Measurements from ENCODE around the gene UBE2Q2. TPM values are rescaled to one million over a fixed set of nuclear protein-coding genes. Genes with fewer than 3 reads are reported as not detected.

The UBE2Q2 gene
- polyA plus RNA-seq, 3 donors = 13.6 to 22.1 (median 20.9) TPM

DNA sequence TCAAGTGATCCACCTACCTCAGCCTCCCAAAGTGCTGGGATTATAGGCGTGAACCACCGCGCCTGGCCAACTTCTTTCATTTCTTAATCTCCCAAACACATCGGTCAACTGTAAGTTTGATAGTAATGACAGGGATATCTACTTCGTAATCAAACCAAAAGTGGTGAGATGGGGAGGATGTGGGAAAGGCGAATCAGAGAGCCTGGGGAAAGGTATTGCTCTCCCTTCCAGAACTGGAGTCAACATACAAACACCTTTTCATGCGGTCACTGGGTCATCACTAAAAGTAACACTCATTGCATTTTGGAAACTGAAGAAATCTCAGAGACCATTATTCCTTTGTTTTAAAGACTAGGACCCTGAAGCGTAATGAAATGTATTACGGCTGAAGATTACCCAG lies 14.8 kb upstream of the UBE2Q2 start:
- Mint-ChIP-seq H3K36me3 (no peaks in the 10 kb centered on the region), H3K4me1 (peaks cover 8% of the 10 kb centered on the region), H3K27me3 (ENCODE audit: low read depth in 3 of 3) (peaks cover 0 to 2% (median 2%) of the 10 kb centered on the region in 3 donors), H3K27ac (peak overlapping the region in 1 of 7 donors; percentile 41), H3K4me3 (no peak overlapping the region), H3K9me3 (no peaks in the 10 kb centered on the region)
- Histone ChIP-seq H3K79me2 (ENCODE audit: insufficient read depth, low read length) (no peaks in the 10 kb centered on the region), H3K4me1 (ENCODE audit: control insufficient read depth in 1 of 2, insufficient read depth in 2 of 2, low read length in 2 of 2) (no peaks in the 10 kb centered on the region), H3K9me3 (replicated peaks in 1 of 2; ENCODE audit: control insufficient read depth in 1 of 2, insufficient read depth in 1 of 2, low read length in 2 of 2) (no peaks in the 10 kb centered on the region), H3K4me2 (replicated peaks; ENCODE audit: extremely low read depth, low read length, poor library complexity, severe bottlenecking) (no peak overlapping the region), H3K4me3 (replicated peaks in 1 of 3; ENCODE audit: low read depth in 2 of 3, low read length in 3 of 3) (no peak overlapping the region), H3K36me3 (replicated peaks in 1 of 2; ENCODE audit: control insufficient read depth in 1 of 2, insufficient read depth in 2 of 2, low read length in 2 of 2) (no peaks in the 10 kb centered on the region), H3K27ac (ENCODE audit: low read depth in 1 of 2, low read length in 2 of 2) (no peak overlapping the region), H3K27me3 (ENCODE audit: control insufficient read depth in 2 of 2, insufficient read depth in 2 of 2, low read length in 2 of 2) (no peaks in the 10 kb centered on the region), H4K20me1 (ENCODE audit: insufficient read depth, low read length) (no peaks in the 10 kb centered on the region), H2AFZ (ENCODE audit: insufficient read depth, low read depth, low read length, poor library complexity, severe bottlenecking) (no peak overlapping the region), H3K9ac (ENCODE audit: insufficient read depth, low read length, poor library complexity, severe bottlenecking) (no peak overlapping the region)
- intact Hi-C loops (cut with micrococcal nuclease) = no loop called here
- no peak for DNase-seq
- TF ChIP-seq, protein P1, sequence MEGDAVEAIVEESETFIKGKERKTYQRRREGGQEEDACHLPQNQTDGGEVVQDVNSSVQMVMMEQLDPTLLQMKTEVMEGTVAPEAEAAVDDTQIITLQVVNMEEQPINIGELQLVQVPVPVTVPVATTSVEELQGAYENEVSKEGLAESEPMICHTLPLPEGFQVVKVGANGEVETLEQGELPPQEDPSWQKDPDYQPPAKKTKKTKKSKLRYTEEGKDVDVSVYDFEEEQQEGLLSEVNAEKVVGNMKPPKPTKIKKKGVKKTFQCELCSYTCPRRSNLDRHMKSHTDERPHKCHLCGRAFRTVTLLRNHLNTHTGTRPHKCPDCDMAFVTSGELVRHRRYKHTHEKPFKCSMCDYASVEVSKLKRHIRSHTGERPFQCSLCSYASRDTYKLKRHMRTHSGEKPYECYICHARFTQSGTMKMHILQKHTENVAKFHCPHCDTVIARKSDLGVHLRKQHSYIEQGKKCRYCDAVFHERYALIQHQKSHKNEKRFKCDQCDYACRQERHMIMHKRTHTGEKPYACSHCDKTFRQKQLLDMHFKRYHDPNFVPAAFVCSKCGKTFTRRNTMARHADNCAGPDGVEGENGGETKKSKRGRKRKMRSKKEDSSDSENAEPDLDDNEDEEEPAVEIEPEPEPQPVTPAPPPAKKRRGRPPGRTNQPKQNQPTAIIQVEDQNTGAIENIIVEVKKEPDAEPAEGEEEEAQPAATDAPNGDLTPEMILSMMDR (IDR thresholded peaks at IDR 0.05) = no peak
- 93% methylated on average over 2 of the region's 9 CpGs for WGBS (ENCODE audit: insufficient coverage)

DNA sequence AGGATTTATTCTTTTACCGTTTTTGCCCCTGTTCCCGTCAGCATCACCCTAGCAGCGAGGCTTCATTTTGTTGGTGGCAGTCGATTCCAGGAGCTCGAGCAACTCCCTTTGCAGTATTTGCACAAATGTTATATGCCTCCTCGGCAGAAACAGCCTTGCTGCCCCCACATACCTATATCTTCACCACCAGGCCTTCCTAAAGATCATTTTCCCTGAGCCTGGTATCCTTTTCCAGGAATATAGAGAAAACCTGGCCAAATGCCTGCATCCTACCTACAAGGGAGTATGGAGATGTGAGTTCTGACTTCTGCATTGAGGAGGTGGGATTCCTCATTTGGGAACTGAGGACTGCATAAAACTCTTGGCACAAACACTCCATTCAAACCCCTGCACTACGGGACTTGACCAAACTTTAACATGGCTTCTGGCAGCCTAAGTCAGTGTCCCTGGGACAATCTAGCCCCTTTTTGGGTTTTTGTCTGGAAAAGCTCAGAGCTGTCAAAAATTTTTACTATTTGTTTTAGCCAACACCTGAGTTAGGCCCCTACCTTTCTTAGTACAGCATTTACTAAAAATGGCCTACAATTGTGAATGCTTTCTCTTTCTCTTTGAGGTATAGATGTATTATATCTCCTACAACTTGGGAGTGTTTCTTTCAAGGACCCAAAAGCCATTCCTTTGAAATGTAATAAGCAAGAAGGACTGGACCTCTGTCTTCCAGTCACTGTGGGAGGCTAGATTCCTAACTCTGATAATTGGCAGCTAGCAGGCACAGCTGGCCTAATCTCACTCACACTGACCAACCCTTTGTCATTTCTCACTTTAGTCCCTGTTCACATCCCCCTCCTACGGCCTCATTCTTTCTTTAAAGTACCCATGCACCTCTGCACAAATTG lies 12.1 kb upstream of the UBE2Q2 start:
- no peak overlapping the region for H3K4me3 Mint-ChIP-seq
- peaks cover 0 to 2% of the 10 kb centered on the region in 2 donors for H3K36me3 Mint-ChIP-seq
- H3K4me2 ChIP-seq (replicated peaks; ENCODE audit: extremely low read depth, low read length, poor library complexity, severe bottlenecking) = no peak overlapping the region
- TF ChIP-seq, protein P1 (IDR thresholded peaks at IDR 0.05) = no peak
- DNase-seq = no peak
- intact Hi-C loops (cut with micrococcal nuclease) = no loop called here
- no peak overlapping the region for H3K27ac Mint-ChIP-seq
- H3K4me3 ChIP-seq (replicated peaks in 1 of 3; ENCODE audit: low read depth in 2 of 3, low read length in 3 of 3) = no peak overlapping the region
- no peaks in the 10 kb centered on the region for H3K9me3 Mint-ChIP-seq
- no peak overlapping the region for H3K27ac ChIP-seq (ENCODE audit: low read depth in 1 of 2, low read length in 2 of 2)
- H3K9ac ChIP-seq (ENCODE audit: insufficient read depth, low read length, poor library complexity, severe bottlenecking) = no peak overlapping the region
- peaks cover 0 to 2% (median 0%) of the 10 kb centered on the region in 3 donors for H3K27me3 Mint-ChIP-seq (ENCODE audit: low read depth in 3 of 3)
- H3K4me1 ChIP-seq (ENCODE audit: control insufficient read depth in 1 of 2, insufficient read depth in 2 of 2, low read length in 2 of 2) = peaks cover 8 to 9% of the 10 kb centered on the region in 2 donors
- peak overlapping the region; percentile 39 for H2AFZ ChIP-seq (ENCODE audit: insufficient read depth, low read depth, low read length, poor library complexity, severe bottlenecking)
- no peaks in the 10 kb centered on the region for H3K9me3 ChIP-seq (replicated peaks in 1 of 2; ENCODE audit: control insufficient read depth in 1 of 2, insufficient read depth in 1 of 2, low read length in 2 of 2)
- no peaks in the 10 kb centered on the region for H3K36me3 ChIP-seq (replicated peaks in 1 of 2; ENCODE audit: control insufficient read depth in 1 of 2, insufficient read depth in 2 of 2, low read length in 2 of 2)
- H3K27me3 ChIP-seq (ENCODE audit: control insufficient read depth in 2 of 2, insufficient read depth in 2 of 2, low read length in 2 of 2) = no peaks in the 10 kb centered on the region
- no peaks in the 10 kb centered on the region for H3K79me2 ChIP-seq (ENCODE audit: insufficient read depth, low read length)
- peaks cover 17% of the 10 kb centered on the region for H3K4me1 Mint-ChIP-seq
- no peaks in the 10 kb centered on the region for H4K20me1 ChIP-seq (ENCODE audit: insufficient read depth, low read length)
- 88% methylated on average over 6 of the region's 8 CpGs for WGBS (ENCODE audit: insufficient coverage)

All from CD14-positive monocyte (primary cell).